Stimulated activated CD4-positive, alpha-beta T cell treated with anti-CD3 and anti-CD28 coated beads, Interleukin-4, amount 100 ng/mL, for 24 hours (primary cell): ENCODE results near the gene KAZN.
"Not testable (repeated sequence)": the region's sequence is repeated elsewhere in the genome, so short reads cannot be mapped to it uniquely, and the experiment has no call there.

Experiments
- DNase-seq: peaks from one replicate; pipeline ENCODE4 v3.0.0-alpha.2; 2020

The KAZN gene

DNA sequence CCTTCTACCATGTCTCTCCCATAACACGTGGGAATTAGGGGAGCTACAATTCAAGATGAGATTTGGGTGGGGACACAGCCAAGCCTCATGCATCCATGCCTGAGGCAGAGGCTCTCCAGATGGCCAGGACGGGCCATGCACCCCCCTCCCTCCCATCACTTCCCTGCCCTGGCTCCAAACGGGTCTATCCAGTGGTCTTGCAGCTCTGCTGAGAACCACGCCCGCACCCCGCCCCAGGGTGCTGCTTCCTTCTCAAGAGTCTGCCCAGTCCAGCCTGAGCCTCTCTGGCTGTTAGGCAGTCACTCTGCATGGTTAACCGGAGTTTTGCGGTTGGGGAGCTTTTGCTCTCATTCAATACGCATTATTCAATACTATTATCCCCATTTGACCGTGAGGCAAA lies 423.6 kb downstream of the KAZN start:
- DNase-seq, result no peak

DNA sequence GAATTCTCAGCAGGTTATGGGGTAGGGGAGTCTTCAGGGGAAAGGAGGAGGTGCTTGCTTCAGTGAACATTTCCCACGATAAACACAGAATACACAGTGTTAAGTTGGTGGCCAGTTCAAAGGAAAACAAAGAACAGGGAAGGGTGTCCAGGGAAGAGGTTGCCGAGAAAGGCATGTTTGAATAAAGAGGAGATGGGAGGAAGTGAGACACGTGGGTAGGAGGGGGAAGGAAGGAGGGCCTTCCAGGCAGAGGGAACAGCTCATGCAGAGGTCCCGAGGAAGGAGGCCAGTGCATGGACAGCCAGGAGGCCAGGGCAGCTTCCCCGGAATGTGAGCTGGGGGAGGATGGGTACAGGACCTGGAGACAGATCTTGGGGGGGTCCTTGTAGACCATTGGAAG lies 424.7 kb downstream of the KAZN start:
- DNase-seq, result no peak

DNA sequence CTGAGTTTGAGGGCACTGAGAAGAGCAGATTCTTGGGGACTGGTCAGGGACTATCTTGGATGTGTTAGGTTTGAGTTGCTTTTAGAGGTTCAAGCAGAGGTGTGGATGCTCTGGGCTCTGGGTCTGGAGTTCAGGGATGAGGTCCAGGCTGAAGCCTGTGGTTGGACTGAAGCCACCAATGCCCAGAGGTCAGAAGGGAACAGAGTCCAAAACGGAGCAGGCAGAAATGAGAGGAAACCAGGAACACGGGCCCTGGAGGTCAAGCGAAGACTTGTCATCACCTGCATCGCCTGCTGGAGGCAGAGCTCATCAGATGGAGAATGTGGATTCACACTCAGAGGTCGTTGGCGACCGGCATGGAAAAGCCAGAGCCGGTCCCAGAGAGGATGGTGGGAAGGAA lies 425.5 kb downstream of the KAZN start:
- DNase-seq, result no peak

DNA sequence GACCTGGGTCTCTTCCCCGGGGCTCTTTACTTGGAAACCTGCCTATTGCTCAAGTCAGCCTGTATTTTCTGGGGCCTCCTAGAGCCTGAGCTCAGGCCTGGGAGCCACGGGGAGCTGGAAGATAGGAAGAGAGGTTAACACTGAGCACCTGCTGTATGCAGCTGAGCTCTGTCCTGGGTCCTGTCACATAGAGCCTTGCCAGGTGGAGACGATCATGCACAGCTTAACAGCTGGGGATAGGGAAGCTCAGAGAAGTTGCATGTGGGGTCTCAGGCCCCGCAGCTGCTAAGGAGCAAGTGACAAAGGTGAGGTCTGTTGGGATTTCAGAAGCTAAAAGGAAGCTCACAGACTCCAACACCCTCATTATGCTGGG lies 427.6 kb downstream of the KAZN start:
- no peak for DNase-seq

DNA sequence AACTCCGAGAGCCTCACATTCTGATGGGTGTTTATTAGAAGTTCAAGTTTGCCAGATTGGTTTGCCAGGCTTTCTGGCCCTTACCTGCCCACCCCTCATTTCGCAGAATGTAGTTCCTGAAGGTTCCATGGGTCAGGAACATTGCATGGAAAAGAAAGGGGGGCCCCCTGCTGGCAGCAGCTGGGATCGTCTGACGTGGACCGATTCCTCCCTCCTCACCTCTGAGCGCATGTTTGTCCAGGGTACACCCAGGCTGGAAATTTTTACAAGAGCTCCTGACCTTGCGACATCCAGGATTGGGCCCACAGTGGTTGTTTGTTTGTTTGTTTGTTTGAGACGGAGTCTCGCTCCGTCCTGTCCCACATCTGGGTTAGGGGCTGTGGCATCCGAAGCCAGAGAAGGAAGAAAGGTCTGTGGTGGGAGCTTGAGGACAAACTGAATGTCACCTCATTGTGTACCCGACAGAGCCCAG lies 429.1 kb downstream of the KAZN start:
- peak; percentile 20 for DNase-seq

DNA sequence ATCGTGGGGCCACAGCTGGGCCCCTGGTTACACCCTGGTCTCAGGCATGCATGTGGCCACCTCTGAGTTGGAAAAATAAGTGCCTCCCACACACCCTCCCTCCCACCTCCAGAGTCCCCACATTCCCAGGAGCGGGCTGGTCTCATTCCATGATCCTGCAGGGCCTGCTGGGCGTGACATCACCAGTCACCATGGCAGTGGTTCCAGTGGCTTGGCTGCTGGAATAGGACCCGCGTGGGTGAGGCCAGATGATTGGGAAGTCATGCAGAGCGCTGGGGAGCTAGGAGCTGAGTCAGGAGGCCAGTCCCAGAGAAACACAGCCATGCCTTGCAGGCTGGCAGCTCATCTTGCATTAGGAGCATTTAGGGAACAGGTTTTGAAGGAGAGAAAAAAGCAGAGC lies 429.6 kb downstream of the KAZN start:
- DNase-seq, result no peak

DNA sequence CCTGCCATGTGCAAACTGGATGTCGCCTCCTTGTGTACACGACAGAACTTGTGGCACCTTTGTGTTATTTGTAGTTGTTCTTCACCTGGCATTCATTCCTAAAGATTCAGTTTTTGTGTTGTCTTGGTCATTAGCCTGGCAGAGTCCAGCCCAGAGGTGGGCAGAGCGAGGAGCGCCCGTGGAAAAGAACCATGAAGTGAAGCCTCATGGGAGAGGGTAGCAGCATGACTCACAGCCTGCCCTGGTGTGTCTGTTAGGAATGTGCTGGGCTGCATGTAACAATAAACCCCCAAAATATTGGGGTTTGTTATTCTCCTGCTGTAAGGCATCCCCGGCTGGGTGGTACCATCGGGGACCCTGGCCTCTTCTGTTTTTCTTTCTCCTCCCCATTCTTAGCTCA lies 430.1 kb downstream of the KAZN start:
- DNase-seq, result no peak

DNA sequence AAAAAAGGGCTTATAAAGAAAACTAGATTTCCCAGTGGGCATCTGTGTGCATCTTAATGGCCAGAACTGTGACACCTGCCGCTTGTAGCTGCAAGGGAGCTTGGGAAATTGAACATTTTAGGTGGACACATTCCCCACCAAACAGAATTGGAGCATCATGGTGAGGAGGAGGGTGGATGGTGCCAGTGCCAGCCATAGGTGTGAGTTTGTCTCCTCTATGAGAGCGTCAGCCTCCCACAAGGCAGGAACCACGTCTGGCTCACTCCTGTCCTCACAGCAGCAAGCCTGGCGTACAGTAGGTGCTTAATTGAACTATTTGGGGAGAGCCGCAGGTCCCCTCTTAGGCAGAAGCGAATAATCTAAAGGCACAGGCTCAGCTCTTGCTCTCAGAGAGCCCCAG lies 430.6 kb downstream of the KAZN start:
- DNase-seq, result no peak

DNA sequence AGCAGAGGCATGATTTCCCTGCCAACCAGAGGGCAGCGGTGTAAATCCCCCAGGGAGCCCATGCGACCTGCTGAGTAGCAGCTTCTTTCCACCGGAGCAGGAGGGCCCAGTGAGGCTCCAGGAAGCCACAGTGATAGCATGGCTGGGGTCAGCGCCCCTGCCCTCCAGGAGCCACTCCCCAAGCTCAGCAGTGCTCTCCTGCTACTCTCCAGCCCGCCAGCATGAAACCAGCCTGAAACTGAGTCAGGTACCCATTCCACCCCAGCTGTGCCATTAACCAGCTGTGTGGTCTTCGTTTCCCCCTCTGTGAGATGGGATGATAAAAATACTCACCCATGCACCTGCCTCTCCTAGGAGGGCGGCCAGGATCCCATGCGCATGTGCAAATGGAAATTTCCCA lies 431.3 kb downstream of the KAZN start:
- DNase-seq, result no peak

DNA sequence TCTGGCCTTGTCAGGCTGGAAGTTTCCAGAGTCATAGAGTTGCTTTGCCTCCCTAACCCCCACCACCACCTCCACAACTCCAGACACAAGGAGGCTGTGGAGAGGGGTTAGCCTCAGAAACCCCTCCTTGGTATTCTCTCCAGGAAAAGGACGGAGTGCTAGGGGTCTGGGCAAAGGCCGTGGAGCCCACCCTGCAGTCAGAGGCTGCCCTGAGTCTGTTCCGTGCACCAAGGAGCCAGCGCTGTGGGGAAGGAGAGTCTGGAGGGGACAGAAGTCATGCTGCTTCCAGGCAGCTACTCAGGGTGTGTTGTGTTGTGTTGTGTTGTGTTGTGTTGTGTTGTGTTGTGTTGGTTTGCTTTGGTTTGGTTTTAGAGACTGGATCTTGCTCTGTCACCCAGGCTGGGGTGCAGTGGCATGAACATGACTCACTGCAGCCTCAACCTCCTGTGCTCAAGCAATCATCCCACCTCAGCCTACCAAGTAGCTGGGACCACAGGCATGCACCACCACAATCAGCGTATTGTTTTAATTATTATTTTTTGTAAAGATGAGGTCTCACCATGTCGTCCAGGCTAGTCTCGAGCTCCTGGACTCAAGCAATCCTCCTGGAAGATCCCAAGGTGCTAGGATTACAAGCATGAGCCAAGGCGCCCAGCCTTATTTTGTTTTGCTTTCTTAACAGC lies 432.9 kb downstream of the KAZN start:
- no peak for DNase-seq

DNA sequence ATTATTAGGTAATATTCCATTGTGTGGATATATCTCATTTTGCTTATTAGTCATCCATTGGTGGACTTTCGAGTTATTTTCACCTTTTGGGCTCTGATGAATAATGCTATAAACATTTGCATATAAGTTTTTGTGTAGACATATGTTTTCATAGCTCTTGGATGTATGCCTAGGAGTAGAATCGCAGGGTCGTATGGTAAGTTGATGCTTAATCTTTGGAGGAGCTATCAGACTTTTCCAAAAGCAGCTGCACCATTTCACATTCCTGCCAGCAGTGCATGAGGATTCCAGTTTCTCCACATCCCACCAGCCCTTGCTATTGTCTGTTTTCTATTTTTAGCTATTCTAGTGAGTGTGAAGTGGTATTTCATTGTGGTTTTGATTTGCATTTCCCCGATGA lies 434.8 kb downstream of the KAZN start:
- DNase-seq, result no peak

DNA sequence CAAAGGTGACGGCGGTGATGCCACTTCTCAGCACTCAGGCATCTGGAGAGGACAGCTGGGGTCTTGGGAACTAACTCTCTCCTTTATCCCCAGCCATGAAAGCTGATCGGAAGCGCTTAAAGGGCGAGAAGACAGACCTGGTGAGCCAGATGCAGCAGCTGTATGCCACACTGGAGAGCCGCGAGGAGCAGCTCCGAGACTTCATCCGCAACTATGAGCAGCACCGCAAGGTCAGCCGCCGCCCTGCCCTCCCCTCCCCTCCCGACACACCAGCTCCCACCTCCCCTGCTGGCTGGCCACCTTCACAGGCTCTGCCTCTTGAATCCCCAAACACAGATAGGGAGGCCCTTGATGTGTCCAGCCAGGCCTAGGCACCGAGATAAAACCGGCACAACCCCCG lies 436.2 kb downstream of the KAZN start:
- no peak for DNase-seq

DNA sequence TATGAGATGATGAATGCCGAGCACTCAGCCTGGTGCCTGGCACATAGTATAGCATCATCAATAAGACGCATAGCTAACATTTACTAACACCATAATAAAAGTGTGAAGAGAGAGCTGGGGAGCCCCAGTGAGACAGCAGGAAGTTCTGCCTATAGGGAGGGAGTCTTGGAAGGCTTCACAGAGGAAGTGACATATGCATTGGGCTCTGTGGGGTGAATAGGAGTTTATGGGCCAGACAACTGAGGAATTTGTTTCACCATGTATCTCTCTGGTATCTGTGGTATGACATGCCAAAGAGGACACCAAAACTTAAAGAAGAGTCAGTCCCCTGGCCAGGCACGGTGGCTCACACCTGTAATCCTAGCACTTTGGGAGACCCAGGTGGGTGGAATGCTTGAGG lies 436.8 kb downstream of the KAZN start:
- no peak for DNase-seq

DNA sequence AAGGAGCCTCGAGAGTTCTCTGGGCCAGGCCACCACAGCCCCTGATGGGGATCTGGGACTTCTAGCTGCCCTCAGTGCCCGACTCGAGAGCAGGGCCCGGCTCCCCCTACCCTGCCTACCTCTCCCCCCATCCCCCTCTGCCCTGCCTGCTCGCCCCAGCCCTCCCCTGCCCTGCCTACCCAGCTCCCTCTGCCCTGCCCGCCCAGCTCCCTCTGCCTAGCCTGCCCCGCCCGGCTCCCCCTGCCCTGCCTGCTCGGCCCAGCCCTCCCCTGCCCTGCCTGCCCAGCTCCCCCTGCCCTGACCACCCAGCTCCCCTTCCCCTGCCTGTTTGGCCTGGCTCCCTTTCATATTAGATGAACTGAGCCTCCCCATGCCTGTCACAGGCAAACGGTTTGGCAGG lies 437.6 kb downstream of the KAZN start:
- DNase-seq, result no peak

DNA sequence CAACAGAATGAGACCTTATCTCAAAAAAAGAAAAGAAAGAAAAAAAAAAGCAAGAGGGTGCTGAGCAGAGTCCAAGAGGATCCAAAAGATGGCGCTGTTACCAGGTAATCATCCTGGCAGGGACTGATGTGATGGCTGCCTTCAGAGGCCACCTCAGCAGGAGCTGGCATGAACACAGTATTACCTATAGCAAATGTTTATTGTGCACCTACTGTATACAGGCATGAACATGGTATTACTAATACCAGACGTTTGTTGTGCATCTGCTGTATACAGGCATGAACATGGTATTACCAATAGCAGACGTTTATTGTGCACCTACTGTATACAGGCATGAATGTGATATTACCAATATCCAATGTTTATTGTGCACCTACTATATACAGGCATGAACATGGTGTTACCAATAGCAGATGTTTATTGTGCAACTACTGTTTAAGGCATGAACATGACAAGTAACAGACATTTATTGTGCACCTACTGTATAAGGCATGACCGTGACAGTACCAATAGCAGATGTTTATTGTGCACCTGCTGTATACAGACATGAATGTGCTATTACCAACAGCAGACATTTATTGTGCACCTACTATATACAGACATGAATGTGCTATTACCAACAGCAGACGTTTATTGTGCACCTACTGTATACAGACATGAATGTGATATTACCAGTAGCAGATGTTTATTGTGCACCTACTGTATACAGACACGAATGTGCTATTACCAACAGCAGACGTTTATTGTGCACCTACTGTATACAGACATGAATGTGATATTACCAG lies 439.9 kb downstream of the KAZN start:
- no peak for DNase-seq

DNA sequence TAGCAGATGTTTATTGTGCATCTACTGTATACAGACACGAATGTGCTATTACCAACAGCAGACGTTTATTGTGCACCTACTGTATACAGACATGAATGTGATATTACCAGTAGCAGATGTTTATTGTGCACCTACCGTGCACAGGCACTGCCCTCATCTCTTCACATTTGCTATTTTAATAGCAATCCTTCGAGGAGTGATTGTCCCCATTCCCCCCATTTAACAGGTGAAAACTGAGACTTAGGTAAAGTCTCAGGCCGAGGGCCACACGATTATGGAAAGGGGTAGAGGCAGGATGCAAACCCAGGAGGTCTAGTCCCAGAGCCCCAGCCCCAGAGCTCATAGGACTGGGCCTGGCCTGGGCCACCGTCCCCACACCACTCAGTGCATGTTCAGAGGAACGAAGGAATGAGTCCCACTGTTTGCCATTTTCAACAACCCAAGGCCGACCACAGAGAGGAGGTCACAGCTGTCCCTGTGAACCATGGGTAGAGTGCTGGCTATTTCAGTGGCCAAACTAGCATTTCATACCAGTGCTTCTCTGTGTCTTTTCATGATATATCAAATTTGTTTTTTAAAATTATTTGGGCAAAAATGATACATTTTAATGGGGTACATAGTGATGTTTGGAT lies 440.6 kb downstream of the KAZN start:
- DNase-seq, result no peak

DNA sequence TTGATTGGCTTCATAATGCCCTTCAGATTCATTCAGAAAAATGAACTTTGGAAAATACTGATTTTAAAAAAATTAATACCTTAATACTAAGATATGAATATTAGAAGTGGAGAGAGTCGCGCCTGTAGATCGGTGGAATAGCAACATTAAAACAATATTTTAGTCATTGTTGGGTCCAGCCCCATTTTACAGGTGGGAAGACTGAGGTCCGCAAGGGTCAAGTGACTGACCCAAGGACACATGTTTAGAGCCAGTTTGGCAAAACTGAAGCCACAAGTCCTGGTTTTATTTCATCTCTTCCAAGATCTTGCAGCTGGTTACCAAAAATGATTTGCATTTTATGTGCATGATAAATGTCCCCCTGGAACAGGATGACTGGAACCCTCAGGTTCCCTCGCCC lies 441.4 kb downstream of the KAZN start:
- no peak for DNase-seq

DNA sequence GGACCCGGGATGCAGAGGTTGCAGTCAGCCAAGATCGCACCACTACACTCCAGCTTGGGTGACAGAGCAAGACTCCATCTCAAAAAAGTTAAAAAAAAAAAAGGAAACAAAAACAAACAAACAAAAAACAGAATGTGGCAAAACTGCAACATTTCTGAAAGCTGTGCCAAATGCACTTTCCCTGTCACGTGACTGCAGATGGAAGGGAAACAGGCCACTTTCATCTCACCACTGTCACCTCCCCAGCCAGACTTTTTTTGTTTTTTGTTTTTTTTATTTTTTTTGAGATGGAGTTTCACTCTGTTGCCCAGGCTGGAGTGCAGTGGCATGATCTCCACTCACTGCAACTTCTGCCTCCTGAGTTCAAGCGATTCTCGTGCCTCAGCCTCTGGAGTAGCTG lies 442.2 kb downstream of the KAZN start:
- not testable (repeated sequence) for DNase-seq

DNA sequence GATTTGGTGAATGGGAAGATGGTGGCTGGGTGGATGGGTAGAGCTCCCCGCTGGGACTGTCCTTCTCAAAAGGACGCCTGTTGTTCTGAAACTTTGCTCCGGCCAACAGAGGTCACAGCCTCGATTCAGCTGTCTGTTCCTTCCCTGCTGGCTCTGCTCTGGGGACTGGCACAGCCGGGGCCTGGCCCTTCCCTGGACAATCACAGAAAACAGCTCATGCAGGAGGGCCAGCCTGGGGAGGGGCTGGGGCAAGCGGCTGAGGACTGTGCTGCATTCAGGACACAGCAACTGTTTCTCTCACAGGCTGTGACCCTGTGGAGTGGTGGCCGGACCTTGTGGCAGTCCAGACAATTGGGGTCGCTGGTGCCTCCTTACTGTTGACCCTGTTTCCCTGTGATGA lies 444.4 kb downstream of the KAZN start:
- no peak for DNase-seq

DNA sequence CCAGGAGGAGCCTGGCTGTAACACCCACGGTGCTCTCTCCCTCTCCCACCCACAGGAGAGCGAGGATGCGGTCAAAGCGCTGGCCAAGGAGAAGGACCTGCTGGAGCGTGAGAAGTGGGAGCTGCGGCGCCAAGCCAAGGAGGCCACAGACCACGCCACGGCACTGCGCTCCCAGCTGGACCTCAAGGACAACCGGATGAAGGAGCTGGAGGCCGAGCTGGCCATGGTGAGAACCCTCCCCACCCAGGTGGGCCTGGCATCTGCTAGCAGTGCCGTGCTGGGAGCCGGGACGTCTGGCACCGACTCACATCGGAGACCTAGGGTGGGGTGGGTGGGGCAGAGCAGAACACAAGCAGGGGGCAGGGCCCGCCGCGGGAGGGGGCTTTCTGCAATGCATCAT lies 445.4 kb downstream of the KAZN start:
- no peak for DNase-seq

DNA sequence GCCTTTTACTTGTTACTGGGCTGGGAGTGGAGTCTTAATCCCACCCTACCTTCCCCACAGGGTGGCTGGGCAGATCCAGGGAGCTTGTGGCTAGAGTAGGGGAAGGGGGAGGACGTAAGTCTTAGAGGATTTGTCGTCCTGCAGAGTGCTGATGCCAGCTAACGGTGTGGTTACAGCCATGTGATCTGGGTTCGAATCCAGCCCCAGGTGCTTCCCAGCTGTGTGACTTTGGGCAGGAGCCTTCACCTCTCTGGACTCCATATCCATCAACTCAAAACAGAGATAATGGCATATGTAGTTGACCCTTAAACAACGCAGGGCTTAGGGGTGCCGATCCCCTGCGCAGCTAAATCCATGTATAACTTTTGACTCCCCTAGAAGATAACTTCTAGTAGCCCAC lies 446.6 kb downstream of the KAZN start:
- DNase-seq, result no peak

DNA sequence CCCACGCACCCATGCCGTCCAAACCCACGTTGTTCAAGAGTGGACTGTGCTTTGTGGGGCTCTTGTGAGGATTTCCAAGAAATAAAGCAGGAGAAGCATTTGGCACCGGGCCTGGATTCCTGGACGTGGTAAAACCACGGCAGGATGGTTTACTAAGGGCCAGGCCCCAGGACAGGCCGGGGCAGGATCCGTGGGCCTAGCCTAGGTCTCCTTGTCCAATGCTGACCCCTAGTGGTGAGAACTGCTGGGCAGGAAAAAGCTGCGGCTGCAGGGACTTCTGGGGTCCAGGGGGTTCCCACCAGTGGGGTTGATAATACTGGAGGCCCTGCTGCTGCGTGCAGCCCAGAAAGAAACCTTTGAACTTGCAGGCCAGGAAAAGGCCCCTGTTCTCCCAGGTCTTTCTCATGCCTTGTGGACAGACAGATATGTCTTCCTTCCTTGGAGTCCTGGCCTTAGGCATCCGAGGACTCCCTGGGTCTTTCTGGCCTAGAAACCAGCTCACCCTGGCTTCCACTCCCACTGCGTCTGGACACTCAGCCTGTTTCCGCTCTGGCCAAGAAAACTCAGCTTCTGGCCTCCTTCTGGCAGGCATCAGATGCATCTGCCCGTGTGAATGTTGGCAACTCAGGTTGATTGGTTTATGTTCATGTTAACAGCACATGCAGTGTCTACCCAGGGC lies 448.1 kb downstream of the KAZN start:
- DNase-seq, result peak; percentile 51

DNA sequence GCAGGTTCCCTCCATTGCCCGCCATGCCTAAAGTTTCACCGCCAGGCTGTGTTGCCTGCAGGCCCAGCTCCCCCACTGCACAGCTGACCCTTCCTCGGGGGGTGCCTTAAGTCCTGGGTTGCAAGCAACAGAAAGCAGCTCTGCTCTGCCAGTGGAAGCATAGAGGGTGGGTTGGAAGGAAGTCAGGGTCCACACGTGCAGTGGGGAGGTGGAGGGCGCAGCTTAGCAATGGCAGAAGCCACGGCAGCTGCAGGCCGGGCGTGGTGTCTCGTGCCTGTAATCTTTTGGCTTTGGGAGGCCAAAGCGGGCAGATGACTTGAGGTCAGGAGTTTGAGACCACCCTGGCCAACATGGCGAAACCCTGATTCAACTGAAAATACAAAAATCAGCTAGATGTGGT lies 448.8 kb downstream of the KAZN start:
- DNase-seq, result no peak
